ENCODE data around the gene DNAI4. TPM values are rescaled to one million over a fixed set of nuclear protein-coding genes. Genes with fewer than 3 reads are reported as not detected.
"Not testable (repeated sequence)": the region's sequence is repeated elsewhere in the genome, so short reads cannot be mapped to it uniquely, and the experiment has no call there.

Gene DNAI4
- total RNA-seq, 1 experiment from 2014 or later = 15.3 TPM

DNA sequence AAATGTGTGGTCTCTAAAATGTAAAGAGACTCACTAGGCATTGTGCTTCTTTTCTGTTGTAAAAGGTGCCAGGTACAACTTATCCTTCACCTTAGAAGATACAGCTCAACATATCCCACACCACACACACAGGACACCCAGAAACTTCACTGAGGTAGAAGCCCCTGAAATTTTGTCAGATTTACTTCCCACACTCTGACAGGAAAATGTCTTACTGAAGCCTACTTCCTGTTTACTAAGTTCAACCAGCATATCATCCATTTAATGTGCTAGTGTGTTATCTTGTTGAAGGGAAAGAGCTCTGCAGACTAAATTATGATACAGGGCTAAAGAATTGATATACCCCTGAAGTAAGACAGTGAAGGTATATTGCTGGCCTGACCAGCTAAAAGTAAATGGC is 83.7 kb downstream of the DNAI4 start:
- no peak for DNase-seq (ENCODE audit: low read depth)

DNA sequence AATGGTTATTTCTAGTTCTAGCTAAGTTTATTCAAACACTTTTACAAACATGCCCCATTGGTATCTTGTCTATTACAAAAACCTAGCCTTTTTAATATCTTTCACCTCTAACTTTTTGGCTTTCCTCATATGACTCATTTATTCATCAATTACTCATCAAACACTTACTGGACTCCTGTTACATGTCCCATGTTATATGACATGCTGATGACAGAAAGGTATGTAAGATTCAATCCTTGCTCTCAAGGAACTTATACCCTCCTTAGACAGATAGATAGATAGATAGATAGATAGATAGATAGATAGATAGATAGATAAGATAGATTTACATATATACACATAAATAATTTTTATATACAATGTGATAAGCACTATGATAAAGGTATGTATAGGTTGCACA is 89.7 kb downstream of the DNAI4 start:
- DNase-seq (ENCODE audit: low read depth) = no peak

DNA sequence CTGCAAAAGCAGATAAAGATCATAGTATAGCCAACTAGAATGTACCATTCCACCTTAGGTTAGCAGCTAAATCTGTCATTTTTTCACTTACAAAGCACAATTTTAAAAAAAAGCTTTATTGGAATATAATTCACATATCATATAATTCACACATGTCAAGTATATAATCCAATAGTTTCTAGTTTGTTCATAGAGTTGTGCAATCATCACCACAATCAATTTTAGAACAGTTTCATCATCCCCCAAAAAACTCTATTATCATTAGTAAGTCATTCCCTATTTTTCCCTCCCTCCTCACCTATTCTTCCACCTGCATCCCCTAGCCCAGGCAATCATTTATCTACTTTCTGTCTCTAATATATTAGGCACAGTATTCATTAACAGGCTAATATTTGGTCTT is 91.5 kb downstream of the DNAI4 start:
- no peak for DNase-seq (ENCODE audit: low read depth)

DNA sequence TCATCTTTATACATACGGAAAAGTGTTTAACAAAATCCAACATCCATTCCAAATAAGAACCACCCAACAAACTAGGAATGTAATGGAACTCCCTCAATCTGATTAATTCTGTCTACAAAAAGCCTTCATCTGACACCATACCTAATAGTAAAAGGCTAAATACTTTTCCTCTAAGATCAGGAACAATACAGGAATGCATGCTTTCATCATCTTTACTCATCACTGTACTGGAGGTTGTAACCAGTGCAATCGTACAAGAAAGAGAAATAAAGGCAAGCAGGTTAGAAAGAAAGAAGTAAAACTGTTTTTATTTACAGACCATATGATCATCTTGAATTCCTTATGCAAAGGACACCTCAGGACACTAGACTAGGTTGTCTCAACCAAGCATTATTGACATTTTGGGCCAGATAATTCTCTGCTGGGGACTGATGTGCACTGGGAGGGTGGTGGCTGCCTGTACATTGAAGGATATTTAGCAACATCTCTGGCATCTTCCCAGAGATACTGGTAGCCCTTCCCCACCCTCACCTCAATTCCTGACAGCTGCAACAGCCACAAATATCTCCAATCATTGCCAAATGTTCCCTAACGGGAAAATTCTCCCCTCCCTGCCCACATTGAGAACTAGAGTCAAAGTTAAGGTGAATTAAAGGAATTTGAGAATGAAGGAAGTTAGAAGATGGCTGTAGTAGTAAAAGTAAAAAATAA is 93.0 kb downstream of the DNAI4 start:
- no peak for DNase-seq (ENCODE audit: low read depth)

DNA sequence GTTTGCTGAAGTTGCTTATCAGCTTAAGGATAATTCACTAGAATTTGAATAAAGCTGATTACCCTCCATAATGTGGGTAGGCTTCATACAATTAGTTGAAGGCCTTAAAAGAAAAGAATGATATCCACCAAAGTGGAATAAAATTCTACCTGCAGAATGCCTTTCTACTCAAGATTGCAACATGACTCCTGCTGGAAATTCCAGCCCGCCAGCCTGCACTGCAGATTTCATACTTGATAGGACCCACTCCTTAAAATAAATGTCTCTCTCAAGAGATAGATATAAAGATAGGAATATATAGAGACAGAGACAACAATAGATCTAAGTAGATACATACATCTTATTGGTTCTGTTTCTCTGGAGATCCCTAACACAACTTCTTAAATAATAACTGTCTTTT is 99.9 kb downstream of the DNAI4 start:
- no peak for DNase-seq (ENCODE audit: low read depth)

DNA sequence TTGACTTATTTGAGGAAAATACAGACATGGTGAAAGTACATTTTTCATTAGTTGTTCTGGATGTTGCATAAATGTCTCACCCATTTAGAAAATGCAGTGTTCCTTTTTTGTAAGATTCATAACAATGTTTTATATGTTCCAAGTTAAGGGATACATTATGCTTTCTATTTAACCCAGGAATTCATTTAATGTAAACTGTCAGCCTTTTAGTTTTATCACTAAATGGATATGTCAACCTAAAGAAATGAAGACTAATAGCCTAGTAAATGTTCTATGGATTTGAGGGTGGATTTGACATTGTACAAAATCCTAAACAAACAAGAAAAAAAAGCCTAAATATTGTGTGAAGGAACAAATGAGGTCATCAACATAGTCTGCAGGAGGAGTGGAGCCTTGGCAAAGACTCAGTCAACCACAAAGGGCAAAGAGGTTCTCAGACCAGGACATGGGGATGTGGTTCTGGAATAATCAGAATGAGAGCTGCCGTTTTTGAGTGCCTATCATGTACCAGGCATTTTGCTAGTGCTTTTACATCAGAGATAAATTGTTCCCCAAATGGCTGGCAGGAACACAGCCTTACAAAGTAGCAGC is 114.8 kb downstream of the DNAI4 start:
- peak; percentile 2 for DNase-seq (ENCODE audit: low read depth)

DNA sequence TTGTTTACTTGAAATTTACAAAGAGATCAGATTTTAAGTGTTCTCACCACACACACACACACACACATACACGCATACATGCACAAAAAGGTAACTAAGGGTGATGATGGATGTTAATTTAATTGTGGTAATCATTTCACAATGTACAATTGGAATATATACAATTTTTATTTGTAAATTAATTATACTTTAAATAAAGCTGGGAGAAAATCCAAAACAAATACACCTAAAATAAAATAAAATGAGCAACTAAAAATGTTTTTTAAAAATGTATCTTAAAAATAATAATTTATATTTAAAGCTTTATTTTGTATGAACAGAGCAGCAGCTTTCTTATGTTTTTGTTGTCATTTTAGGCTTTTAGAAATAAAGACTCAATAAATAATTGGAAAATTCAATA is 115.4 kb downstream of the DNAI4 start:
- no peak for DNase-seq (ENCODE audit: low read depth)

DNA sequence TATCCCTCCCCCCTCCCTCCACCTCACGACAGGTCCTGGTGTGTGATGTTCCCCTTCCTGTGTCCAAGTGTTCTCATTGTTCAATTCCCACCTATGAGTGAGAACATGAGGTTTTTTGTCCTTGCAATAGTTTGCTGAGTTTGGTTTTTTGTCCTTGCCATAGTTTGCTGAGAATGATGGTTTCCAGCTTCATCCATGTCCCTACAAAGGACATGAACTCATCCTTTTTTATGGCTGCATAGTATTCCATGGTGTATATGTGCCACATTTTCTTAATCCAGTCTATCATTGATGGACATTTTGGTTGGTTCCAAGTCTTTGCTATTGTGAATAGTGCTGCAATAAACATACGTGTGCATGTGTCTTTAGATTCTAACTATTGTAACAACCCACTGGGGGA is 128.8 kb downstream of the DNAI4 start:
- DNase-seq (ENCODE audit: low read depth) = not testable (repeated sequence)

DNA sequence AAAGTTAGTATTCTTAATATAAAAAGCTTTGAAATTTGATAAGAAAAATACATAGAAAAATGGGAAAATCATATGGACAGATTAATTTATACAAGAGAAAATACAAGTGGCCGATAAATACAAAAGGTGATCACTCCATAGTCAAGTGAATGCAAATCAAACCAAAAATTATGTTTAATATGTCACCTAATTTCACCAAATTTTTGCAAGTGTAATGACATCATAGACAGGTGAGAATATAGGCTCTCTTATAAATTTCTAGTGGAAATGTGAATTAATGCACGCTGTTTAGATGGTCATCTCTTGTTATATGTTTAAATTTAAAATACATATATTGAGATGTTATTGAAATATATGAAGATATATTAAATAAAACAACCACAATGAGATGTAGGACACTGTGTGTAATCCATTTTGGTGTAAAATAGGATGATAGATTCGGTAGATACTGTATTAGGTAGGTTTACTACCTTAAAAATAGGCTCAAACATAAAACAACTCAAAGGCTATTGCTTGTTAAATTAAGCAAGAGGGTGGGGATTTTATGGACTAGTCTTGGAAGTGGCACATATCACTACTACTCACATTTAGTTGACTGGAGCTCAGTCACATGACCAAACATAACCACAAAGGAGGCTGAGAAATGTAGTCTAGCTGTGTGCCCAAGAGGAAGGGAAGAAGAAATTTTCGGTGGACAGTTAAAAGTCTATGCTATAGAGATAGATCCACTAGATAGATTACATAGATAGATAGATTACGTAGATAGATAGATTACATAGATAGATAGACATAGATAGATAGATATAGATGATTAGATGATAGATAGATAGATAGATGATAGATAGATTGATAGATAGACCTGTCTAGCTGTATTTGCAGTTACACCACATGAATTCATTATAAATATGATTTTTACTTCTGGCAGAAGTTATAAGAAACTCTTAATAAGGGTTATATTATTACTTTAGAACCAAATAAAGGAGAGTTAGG is 132.7 kb downstream of the DNAI4 start:
- DNase-seq (ENCODE audit: low read depth) = no peak

DNA sequence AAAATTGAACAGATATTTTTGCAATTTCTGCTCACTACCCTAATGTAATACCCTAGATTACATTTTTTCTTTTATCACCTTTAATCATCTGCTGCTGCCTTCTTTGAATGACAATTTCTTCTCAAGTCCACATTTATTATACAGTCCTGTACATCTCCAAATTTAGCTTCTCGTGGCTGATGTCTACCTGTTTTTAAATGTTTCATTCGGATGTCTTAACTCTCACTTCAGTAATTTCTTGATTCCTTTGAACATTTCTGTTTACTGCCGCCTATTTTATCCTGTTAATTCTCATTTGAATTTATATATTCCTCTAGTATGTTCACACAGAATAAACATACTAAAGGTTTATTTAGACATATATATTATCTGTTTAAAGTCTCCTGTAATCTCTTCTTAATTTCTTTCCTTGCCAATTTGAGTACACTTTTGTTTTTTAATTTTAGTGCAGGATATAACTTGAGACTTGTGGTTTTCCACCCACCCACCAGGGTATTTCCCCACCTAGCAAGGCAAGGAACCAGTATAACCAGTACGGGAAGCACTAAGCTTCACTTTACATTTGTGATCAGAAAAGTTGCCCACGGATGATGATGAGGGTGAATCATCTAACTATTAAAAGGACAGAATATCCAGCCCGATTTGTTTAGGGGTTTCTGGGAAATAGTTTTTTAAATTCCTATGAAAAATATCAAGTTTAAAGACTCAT is 136.3 kb downstream of the DNAI4 start:
- no peak for DNase-seq (ENCODE audit: low read depth)

DNA sequence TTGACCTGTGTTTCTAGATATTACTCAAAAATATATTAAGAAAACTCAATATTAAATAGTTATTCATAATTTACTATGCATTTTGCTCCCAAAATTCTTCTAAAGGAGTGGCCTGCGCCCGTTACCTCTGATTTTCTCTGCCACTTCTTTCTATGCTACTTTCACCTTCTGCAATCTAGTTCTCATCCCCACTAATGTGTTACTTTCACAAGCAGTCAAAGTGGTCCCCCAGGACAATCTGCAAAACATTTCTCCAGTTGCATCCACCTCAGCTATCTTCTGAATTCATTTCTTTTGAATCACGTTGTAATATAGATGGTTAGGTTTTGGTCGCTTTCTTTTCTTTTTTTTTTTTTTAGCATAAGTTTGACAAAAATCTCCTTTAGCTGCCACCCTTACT is 137.0 kb downstream of the DNAI4 start:
- no peak for DNase-seq (ENCODE audit: low read depth)

DNA sequence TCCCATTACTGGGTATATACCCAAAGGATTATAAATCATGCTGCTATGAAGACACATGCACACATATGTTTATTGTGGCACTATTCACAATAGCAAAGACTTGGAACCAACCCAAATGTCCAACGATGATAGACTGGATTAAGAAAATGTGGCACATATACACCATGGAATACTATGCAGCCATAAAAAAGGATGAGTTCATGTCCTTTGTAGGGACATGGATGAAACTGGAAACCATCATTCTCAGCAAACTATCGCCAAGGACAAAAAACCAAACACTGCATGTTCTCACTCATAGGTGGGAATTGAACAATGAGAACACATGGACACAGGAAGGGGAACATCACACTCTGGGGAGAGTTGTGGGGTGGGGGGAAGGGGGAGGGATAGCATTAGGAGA is 138.9 kb downstream of the DNAI4 start:
- not testable (repeated sequence) for DNase-seq (ENCODE audit: low read depth)

DNA sequence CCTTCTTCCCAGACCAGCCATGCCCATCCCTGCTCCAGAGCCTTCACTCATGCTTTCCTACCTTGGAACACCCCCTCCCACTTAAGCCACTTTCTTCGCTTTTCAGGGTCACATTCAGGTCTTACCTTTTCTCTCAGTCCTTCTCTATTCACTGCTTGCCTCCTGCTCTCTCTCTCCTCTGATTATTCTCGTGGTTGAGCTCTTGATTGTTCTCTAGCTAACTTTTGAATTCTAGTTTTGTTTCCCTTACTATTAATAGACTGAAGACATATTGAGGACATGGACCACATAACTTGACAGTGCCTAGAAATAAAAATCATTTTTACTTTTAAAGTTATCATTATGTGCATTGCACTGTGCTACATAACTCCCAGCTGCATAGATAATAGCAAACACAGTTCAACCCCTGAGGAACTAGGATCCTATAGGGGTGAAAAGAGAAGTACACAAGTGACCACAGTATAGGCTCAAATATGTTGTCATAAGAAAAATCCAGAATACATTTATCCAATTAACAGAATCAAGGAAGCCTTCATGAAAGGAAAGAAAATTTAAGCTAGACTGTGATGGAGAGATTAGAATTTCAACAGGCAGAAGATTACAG is 145.1 kb downstream of the DNAI4 start:
- DNase-seq (ENCODE audit: low read depth) = no peak

DNA sequence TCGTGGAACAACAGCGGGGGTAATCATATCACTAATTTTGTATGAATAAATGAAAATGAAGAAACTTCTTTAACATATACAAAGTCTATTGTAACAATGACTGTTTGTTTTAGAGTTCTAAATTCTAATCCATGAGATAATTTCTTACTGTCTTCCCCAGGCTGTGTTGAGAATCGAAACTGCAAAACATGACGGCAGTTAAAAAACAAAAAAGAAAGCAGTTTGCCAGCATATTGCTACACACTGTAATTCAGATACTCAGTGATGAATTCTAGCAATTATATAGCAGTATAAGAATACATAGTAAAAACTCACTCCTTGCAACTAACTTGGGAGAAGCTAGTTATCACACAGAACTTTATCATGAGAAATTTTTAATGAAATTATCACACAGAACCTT is 145.7 kb downstream of the DNAI4 start:
- no peak for DNase-seq (ENCODE audit: low read depth)

DNA sequence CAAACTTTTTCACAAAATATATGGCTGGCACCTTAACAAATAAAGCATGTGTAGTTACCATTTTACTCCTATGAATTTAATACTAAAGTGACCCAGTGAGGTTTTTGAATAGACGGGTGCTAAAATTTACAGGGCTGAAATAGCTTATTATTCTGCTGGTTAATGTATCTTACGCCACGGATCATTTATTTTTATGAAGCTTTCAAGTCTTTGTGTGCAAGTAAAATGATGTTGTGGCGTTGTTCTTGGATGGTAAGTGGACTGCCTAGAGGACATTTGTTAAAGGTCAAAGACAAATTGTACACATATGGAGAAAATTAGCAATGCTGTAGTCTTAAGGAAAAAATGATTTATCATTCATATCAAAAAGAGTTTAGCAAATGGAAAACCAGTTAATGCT is 146.4 kb downstream of the DNAI4 start:
- DNase-seq (ENCODE audit: low read depth) = no peak

DNA sequence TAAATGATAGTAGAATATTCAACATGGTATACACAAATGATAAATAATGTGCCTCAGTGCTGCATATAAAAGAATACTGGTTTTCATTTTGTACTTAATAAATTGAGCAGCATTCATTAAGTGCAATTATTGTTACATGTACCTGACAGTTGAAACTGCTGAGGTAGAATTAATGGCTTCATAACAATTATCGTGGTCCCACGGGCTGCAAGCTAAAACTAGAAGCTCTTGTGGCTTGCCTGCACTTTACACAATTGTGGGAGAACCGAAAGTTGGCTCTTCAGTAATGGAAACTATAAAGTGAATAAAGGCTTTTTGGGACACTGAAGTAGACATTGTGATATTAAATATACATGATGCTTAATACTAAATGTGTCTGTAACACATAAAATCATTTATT is 146.8 kb downstream of the DNAI4 start:
- DNase-seq (ENCODE audit: low read depth) = no peak

DNA sequence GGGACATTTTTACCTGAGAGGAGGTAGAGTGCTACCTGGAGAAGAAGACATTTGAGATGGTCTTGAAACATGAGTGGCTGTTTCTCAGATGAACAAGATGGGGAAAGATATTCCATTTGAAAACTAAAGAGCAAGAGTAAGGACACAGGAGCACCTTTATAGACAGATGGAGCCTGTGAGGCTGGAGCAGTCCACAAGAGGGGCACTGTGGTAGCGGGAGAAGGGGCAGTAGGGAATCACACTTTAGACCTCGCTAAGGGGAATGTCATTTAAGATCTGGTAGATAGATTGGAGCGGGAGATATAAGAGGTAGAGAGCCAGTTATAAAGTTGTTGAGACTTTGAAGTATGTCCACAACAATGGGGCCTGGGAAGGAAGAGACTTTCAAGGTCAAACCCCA is 149.0 kb downstream of the DNAI4 start:
- DNase-seq (ENCODE audit: low read depth) = no peak

DNA sequence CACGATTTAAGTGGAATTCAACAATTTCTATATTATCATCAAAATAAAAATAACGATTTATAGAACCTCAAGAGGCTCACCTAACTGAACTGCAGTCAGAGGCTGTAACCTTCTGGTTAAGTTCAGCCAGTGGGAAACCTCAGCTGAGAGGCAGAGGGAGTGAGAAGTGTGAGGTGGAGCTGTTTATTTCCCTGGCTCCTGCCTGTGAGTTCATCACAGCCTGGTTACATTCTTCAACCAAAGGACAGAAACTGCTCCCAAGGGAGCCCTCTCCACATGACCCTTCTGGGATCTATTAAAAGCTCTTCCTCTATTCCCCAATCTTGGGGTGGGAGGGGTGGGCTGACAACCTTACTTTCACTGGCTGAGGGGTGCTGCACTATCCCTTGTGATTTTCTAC is 150.2 kb downstream of the DNAI4 start:
- no peak for DNase-seq (ENCODE audit: low read depth)

DNA sequence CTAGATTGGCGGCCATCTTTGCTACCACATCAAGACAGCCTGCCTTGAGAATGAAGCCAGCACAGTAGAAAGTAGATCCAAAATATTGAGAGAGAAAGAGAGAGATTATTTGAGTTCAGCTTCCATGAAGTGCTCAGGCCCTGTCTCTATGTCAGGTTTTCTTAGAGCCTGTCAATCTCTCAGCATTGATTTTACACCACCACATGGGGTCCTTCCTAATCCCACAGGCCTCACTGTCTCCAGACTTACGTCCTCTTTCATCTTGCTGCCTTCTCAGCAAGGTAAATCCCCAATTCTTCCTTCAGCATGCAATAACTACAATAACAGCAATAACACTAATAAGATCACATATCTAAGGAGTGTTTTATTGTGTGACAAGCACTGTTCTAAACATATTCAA is 151.4 kb downstream of the DNAI4 start:
- DNase-seq (ENCODE audit: low read depth) = no peak

DNA sequence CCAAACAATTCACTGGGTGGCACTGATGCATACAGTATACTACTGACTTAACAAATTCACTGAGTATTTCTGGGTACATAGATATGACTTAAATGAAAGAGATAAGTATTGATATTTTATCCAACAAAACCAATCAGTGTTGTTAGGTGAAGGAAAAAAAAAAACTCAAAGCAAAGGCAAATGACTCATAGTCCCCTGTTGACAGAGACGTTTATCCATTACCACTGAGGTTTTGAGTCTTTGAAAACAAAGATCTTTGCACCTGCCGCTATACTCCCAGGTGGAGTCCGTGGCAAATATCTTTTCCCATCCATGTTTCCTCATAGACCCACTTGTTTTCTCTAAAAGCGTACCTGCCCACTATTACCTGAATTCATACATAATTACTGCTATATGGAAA is 154.0 kb downstream of the DNAI4 start:
- DNase-seq (ENCODE audit: low read depth) = no peak

DNA sequence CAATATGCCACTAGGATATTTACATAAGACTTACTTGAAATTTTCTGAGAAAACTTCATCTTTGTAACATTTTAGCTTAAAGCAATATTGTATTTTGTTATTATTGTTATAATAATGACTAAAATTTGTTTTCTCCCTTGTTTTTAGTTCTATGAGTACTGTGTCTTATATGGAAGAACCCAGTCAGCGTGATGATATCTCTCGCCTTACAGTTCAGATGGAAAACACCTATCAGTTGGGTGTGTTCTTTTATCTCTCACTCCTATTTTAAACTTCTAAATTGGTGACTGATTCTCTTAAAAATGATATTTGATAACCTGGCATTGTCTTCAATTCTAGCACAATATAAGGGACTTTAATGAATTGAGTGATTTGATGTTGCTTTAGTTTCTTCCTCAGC is 154.4 kb downstream of the DNAI4 start:
- no peak for DNase-seq (ENCODE audit: low read depth)

All from Daoy (cell line).